GM18907 (cell line): ENCODE measurements around the gene SQSTM1.

Experiments used
- ATAC-seq: cut with Tn5 transposase; IDR thresholded peaks from one replicate; pipeline ENCODE4 v1.9.1; 2021; ENCODE audit warnings: mild to moderate bottlenecking, moderate library complexity; ENCODE audit not compliant: unreplicated experiment

SQSTM1 gene

DNA sequence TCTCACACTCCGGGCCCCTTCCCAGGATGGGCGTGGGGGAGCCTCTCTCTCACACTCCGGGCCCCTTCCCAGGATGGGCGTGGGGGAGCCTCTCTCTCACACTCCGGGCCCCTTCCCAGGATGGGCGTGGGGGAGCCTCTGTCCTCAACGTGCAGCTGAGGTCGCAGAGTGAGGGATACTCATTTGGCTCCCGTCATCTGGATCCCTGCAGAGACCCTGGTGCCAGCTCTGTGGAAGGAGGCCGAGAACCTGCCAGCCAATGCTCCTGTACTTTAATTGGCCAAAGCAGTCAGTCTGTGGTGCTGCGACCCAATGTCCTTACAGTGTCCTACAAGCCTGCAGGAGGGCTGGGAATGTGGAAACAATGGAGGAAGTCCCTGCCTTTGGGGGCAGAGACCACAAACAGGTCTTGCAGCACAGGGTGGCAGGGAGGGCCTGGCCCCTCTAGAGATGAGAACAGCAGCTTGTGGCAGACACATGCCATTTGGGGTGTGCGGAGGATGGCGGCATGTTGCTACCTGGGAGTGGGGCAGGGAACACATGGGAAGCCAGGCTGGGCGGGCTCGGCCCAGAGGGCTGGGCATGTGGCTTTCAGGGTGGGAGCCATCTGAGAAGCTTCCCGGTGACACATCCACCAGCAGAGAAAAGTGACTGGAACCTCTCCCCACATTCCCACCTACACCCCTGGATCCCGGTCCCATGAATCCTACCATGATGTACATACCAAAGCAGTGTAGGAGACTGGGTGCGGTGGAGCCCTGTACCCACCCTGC lies 51.5 kb downstream of the SQSTM1 start:
- ATAC-seq: no peak

DNA sequence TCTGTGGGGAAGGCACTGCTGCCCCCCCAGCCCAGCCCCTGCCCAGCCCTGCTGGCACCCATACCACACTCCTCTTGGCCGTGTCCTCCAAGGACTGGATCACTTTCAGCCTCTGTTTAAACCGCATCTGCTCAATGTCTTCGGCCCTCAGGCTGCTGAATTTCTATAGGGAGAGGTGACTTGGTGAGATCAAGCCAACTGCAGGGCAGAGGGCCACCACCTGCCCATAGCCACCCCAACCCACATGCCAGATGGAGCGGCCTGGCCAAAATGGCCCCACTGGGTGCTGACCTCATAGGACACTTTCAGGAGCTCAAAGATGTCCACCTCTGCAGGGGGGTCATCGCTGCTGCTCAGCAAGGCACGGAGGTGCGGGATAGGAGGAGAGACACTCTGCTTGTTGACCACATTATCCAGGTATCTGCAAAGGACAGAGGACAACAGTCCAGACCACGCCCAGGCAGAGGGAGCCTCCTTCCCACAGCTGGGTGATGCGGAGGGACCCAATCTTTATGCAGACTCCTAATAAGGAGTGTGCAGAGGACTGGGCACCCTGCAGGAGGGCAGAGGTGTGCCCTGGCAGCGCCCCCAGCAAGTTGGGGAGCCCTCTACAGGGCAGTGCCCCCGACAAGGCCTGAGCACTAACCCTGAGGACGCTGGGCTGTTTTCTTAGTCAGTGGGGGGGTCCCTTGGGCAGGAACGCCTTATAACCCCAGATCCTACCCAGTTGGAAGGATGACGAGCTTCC lies 52.3 kb downstream of the SQSTM1 start:
- ATAC-seq: no peak

DNA sequence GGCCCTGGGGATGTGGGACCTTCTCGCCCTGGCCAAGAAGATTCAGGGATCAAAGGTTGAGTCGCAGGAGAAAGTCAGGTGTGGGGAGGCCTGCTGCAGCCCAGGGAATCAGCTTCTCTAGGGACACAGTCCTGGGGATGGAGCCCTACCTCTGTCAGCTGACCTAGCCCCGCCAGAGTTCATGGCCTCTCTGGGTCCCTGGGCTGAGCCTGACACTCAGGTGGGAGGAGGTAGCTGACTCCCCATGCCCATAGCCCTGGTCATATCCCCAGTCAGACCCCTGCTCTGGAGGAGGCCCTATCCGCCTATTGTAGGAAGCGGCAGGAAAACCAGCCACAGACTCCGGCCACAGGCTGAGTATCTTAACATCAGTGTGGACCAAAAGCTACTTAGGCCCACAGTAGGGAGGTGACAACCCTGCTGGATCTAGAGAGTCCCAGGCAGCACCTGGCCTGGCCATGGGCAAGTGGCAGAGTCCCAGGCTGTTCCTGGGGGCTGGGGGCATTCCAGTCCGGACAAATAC lies 52.9 kb downstream of the SQSTM1 start:
- ATAC-seq: no peak

DNA sequence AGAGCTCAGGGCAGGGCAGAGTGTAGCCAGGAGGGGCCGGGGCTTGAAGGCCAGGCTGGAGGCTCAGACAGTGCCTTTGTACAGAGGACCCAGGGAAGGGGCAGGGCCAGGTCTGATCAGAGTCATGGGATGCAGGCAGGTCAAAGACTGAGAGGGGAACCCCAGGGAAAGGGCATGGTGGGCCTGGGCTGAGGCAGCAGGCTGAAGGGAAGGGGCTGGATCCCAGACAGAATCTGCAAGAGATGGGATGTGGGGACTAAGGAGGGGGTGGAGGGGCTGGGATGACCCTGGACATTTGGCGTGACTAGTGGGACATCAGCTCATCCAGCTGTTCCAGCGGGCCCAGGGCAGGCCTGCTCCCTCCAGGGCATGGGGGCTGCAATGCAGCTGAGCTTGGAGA lies 53.4 kb downstream of the SQSTM1 start:
- no peak for ATAC-seq

DNA sequence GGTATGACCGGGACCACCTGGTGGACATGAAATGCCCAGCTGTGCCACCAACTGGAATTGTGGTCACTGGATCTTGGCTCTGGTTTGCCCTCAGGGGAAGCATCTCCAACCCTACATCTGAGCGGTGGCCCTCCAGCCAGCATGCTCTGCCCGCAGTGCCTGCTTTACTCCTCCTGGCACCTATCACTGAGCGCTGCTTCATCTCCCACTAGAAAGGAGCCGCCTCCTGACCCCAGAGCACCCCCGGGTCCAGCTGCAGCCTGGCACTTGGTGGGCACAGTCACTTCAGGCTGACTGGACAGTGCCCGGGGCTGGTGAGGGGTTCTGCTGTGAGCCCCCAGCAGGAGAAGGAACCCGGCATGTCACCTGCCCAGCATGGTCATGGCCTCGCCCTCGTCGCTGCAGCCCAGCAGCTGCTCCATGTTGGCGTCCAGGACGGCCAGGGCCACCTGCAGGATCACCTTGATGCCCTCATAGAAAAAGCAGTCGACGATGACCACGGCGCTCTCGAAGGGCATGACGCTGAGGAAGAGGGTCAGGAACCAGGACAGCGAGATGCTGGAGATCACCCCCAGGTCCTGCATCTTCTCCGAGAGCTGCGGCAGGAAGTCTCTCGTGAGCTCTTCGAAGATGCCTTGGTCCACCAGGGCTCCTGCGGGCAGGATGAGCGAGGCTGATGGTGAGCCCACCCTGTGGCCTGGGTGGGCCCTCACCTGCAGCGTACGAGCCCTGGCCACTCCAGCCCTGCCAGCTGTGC lies 54.0 kb downstream of the SQSTM1 start:
- ATAC-seq: no peak

DNA sequence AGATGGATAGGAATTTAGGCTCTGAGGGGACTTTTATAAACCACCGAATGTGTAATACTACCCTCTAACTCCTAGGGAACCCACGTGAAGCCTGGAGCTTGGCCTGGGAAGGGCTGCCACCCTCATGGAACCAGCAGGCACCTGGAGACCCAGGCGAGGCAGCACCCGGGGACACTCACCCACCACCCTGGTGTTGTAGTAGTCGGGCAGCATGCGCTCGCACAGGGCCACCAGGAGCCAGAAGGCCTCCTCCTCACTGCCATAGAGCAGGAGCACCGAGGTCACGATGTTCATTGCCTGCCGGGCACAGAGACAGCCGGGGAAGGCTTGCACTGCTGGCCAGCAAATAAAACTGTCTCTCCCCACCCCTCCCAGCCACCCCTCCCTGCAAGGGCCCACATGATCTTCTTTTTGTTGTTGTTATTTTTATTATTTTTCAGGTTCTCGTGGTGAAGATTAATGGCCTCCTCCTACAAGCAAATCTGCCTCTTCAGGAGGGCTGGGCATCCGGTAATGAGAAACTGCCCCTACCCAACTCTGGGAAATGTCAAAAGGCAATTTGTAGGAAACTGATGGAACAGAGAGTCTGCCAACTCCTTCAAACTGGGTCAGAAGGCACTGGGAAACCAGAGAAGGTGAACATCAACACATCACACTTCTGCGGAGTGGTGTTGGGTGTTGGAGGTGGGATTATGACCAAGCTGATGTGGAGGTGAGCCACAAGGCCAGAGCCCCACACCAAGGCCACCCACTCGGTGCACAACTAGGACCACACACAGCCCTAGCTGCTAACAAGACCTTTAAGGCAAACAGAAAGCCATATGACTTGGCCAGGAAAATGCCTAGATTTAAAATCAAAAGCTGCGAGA lies 55.3 kb downstream of the SQSTM1 start:
- no peak for ATAC-seq

DNA sequence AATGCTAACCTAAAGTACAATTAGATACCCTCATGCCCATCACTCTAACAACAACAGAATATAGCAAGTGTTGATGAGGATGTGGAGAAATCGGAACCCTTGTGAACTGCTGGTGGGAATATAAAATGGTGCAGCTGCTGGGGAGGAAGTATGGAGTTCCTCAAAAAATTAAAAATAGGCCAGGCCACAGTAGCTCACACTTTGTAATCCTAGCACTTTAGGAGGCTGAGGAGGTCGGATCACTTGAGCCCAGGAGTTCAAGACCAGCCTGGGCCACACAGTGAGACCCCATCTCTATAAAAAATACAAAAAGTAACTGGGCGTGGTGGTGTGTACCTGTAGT lies 55.9 kb downstream of the SQSTM1 start:
- ATAC-seq: no peak

DNA sequence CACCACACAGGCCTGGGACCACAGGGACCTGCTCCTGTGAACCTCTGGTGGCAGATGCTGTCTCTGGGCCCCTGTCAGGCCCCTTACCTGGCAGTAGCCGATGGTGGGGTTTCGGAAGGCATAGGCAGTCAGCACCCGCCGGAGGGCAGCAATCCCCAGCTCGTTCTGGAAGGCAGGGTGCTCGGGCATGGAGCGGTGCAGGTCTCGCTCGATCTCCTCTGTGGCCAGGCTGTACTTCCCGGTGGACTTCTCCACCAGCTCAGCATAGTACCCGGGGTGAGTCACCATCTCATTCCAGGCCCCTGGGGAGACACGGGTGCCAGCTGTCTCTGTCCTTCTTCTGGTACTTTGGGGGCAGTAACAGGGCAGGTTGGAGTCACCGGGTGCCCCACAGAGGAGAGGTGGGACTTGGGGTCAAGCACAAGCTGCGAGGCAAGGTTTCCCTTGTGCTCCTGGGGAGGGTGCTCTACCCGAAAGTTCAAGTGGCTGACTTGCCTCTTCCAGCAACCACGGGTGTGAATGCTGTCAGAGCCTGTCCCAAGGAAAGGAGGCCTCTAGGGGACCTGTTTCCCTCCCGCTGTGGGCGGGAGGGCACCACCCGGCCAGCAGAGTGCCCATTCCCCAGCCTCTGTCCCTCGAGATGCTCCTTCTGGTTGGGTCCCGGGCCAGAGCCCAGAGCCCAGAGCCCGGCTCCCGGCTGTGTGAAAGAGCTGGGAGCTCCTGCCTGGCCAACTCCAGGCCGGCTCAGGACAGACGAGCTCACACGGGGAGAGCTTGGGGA lies 57.7 kb downstream of the SQSTM1 start:
- no peak for ATAC-seq

DNA sequence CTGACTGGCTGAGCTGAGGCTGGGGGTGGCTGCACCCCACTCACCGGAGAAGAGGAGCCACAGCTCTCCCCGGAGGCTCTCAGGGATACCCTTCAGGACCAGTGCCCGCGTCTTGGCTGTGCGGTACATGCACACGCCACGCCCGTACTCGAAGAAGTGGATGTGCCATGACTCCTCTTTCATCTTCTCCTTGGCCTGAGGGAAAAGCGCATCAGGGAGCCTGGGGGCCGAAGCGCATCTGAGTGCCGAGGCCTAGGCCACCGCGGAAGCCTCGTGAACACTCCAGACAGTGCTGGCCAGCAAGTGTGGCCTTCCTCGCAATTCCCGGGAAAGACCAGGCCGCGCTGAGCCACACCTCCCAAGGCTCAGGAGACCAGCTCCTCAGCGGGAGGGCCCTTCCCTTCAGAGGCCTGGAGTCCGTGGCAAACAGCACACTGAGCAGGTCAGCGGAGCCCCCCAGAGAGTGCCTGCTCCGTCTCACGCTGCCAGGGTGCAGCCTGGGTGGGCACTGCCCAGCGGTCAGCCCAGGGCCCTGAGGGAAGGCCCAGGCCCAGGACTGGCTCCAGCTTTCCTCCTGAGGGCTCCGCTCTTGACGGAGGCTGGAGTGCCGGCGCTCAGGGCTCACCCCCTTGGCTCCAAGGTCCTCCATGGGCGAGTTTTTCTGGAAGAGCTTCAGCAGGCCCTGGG lies 58.4 kb downstream of the SQSTM1 start:
- no peak for ATAC-seq

DNA sequence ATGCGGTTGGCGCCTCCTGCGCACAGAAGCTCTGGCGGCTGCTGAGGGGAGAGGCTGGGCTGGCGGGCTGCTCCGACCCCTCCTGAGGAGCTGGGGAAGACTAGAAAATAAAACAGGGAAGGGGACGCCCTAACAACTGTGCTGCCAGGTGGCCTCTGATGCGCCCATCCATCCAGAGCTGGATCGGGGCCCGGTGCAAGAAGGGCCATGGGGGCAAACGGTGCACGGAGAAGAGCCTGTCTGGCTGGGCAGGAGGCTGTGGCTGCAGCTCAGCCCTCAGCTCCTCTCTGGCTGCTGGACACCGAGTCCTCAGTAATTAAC lies 58.9 kb downstream of the SQSTM1 start:
- no peak for ATAC-seq

DNA sequence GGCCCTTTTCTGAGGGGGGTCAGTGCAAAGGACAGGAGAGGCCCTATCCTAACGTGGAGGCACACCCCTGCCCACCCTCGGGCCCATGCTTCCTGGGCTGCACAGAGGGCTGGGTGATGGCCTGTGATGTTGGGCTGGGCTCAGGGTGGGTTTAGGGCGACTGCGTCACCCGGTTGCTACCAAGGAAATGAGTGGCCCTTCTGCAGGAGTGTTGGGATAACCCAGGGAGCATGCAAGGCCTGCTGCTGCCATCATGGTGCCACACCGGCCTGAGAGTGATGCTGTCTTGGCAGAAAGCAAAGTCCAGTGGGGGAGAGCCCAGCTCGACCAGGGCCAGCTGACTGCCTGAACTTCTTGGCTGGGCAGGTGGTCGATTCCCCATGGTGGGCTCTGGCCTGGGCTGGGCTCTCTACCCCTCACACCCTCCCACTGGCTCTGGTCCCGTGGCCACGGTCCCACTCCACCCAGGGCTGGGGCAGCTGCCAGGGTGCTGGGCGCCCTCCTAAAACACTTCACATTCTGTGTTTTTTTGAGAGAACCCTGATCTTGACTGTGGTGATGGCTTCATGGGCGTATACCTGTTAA lies 59.5 kb downstream of the SQSTM1 start:
- ATAC-seq: no peak

DNA sequence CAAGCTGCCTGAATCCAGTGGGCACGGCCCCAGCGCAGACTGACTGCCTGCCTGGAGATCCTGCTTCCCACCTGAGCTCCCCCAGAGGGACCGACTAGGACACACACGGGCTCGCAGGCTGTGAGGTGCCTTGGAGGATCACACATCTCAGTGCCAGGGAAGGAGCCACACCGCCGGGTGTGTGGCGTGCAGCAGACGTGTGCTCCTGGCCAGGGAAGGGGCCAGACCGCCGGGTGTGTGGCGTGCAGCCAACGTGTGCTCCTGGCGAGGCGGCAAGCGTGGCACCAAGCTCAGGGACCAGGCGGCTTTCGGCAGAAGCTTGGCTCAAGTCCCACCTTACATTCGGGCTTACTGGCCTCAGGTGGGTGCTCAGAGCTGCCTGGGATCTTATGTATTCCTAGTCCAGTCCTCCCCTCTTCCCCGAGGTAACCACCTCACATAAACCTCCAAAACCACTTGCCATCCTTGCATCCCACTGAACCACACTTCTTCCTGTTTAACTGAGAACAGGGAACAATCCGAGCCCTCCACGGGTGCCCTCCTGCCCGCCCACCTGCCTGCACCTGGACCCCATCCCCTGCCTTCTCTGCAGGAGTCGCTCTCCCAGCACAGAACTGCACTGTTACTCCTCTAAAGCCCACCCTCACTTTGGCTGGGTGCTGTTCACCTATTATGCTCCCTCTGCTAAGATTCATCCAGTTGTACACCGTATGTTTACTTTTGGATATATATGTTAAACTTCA lies 60.3 kb downstream of the SQSTM1 start:
- ATAC-seq: no peak

DNA sequence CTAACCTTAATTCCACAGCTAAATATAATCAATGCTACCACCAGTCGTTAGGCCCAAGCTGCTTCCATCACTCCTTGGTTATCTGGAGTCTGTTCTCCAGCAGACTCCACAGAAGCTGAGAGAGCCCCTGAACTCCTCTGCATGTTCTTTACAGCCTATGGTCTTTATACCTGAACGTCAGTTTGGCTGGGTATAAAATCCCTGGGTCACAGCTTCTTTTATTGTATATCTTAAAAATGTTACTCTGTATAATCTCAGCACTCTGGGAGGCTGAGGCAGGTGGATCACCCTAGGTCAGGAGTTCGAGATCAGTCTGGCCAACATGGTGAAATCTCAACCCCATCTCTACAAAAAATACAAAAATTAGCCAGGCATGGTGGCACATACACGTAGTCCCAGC lies 61.6 kb downstream of the SQSTM1 start:
- no peak for ATAC-seq

DNA sequence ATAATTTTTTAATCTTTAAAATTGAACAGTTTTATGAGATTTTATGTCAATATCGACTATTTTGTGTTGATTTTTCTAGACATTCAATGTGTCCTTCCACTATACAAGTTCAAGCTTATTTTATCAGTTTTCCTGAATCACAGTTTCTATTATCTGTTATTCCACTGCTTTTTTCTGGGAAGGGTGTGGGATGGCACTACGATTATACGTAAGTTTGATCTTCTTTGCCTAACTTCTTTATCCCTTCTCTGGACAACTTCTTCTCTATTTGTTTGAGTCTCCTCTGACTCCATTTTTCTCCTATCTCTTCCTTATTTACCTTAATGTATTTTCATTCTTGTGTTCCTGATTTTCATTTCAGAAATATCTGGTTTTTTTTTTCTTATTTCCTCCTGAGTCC lies 62.5 kb downstream of the SQSTM1 start:
- ATAC-seq: no peak

DNA sequence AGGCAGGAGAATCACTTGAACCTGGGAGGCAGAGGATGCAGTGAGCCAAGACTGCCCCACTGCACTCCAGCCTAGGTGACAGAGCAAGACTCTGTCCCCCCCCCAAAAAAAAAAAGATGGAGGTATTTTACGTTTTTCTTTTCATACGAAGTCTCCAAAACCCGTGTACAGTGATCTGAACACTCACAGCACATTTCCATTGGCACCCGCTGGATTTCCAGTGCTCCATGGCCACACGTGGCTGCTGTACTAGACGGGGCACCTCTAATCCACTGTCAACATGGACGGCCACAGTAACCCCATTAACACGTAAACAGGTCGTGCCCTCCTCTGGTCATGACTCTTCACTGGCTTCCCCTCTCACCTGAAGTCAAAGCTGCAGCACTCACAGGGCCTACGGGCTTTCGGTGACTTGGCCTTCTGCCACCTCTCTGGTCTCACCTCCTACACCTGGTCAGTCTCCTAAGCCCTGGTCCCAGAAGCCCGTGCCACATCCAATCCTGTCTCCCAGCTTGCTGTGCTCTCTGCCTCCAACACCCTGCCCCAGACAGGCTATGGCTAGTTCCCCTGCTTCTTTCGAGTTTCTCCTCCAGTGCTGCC lies 64.9 kb downstream of the SQSTM1 start:
- ATAC-seq: no peak

DNA sequence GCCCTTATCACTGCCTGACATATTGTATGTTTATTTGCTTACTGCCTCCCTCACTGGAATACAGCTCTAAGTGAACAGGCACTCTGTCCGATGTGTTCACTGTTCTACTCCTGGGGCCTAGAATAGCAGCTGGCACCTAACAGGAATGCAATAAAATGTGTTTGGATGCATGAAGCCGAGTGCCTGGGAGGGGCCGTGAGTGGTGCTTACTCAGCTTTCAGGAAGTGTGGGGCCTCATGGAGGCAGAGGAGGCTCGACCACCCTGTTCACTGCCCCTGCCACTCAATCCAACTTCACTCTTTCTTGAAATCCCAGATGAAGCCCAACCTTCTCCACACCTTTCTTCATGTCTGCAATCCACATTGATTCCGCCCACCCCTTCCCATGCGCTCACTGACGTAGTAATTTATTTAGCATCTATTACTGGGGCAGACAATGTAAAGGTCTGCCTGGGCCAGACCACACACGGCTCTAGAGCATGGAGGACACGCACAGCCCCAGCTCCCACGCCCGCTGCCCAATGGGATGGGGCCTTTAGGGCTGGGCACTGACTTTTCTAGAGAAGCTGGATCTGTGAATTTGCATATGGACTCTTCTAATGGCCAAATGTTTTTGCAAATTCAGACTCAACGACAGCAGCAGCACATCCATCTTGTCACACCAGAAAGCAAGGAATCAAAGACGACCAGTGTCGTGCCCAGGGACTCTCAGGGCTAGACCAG lies 65.6 kb downstream of the SQSTM1 start:
- no peak for ATAC-seq

DNA sequence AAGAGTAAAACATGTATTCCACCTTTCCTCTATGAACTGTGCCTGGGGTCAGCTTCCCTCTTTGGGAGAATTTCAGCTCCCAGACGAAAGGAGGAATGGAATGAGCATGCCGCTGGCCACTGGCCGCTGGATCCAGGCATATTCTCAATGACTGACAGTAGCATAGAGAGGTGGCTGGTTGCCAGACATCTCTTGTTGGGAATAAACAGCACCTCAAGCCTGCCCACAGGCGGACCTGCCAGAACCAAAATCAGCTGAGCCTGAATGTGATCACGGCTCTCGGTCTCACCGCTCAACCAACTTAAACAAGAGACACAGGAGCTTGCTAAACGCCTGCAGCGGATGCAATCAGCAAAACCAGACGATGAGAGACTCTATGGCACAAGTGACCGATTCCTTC lies 66.4 kb downstream of the SQSTM1 start:
- ATAC-seq: no peak
